Endodermal cell (in vitro differentiated cells): ENCODE measurements around the gene PPP1R9A. TPM values are rescaled to one million over a fixed set of nuclear protein-coding genes. Genes with fewer than 3 reads are reported as not detected.

Experiments
- DNase-seq: peaks from one replicate; pipeline ENCODE4 v3.0.0-alpha.2; 2017
- H3K27ac ChIP-seq: 2 replicates; pipeline ENCODE4 v1.5.1; 2013; ENCODE audit warnings: mild to moderate bottlenecking, low read depth, low read length, moderate library complexity
- H3K27me3 ChIP-seq: 2 replicates; pipeline ENCODE4 v1.6.1; 2013; ENCODE audit warnings: mild to moderate bottlenecking, low read length, moderate library complexity; ENCODE audit not compliant: insufficient read depth, control insufficient read depth, poor library complexity, severe bottlenecking
- H3K36me3 ChIP-seq: 2 replicates; pipeline ENCODE4 v1.7.0; 2013; ENCODE audit warnings: mild to moderate bottlenecking, low read length, moderate library complexity; ENCODE audit not compliant: control insufficient read depth, insufficient read depth
- H3K4me1 ChIP-seq: one replicate; pipeline ENCODE4 v1.7.0; 2013; ENCODE audit warnings: low read length; ENCODE audit not compliant: control insufficient read depth, insufficient read depth
- H3K4me3 ChIP-seq: 2 replicates; pipeline ENCODE4 v1.5.1; 2013; ENCODE audit warnings: mild to moderate bottlenecking, low read length, moderate library complexity
- H3K9ac ChIP-seq: 2 replicates; pipeline ENCODE4 v1.6.1; 2013; ENCODE audit warnings: mild to moderate bottlenecking, low read length, moderate library complexity; ENCODE audit not compliant: poor library complexity, severe bottlenecking; ENCODE audit errors: extremely low read depth
- H3K9me3 ChIP-seq: 2 replicates; pipeline ENCODE4 v1.6.1; 2013; ENCODE audit warnings: mild to moderate bottlenecking, low read length, moderate library complexity; ENCODE audit not compliant: control insufficient read depth
- H3K27ac Mint-ChIP-seq: 2 replicates; pipeline ENCODE4 v1.8.0; 2020; ENCODE audit warnings: mixed read lengths
- H3K27me3 Mint-ChIP-seq: 2 replicates; pipeline ENCODE4 v1.8.0; 2021; ENCODE audit warnings: mild to moderate bottlenecking, mixed read lengths; ENCODE audit not compliant: insufficient read depth
- H3K36me3 Mint-ChIP-seq: 2 replicates; pipeline ENCODE4 v1.8.0; 2020; ENCODE audit warnings: low read depth, mixed read lengths
- H3K4me1 Mint-ChIP-seq: 2 replicates; pipeline ENCODE4 v1.8.0; 2020; ENCODE audit warnings: mixed read lengths
- H3K4me3 Mint-ChIP-seq: 2 replicates; pipeline ENCODE4 v1.8.0; 2020; ENCODE audit warnings: mild to moderate bottlenecking, moderate library complexity, mixed read lengths
- H3K9me3 Mint-ChIP-seq: 2 replicates; pipeline ENCODE4 v1.8.0; 2020; ENCODE audit warnings: mild to moderate bottlenecking, mixed read lengths
- CTCF ChIP-seq: fragments of 200-600 bp; sonication (generic); conservative IDR thresholded peaks from 2 replicates; pipeline ENCODE4 v1.5.0; 2021; ENCODE audit warnings: antibody characterized with exemption, mild to moderate bottlenecking
- WGBS, 2 experiments: methylation state at CpG; one replicate each; pipeline versions ENCODE4 v1.1.5 to v1.1.7; 2013; ENCODE audit warnings: missing lambda C conversion rate in 2 of 2, mixed read lengths in 1 of 2; ENCODE audit not compliant: insufficient coverage in 1 of 2, insufficient read length in 1 of 2; 5-methylcytosine and 5-hydroxymethylcytosine counted together
- total RNA-seq, 2 donors: library from RNA; stranded (reverse); fragmentation: NEBNext Ultra II Directional in 1 of 2; extraction: Animal tissue kit (Norgen Biotek cat#: 25700) in 1 of 2; gene quantifications; 2 replicates in 1 of 2; 3 replicates in 1 of 2; pipeline ENCODE4 v1.2.1, GENCODE V29; 2021

The PPP1R9A gene
- total RNA-seq, 2 donors from 2014 or later = 38.7 to 39.4 TPM

- Histone ChIP-seq H3K36me3 (no peaks in the 10 kb centered on the region), H3K27ac (no peak overlapping the region), H3K9ac (no peak overlapping the region), H3K4me1 (no peaks in the 10 kb centered on the region), H3K27me3 (no peaks in the 10 kb centered on the region), H3K9me3 (no peaks in the 10 kb centered on the region), H3K4me3 (no peak overlapping the region)
- no peak for DNase-seq
- Mint-ChIP-seq H3K36me3 (no peaks in the 10 kb centered on the region), H3K4me1 (peaks cover 10% of the 10 kb centered on the region), H3K9me3 (no peaks in the 10 kb centered on the region), H3K27ac (no peak overlapping the region), H3K27me3 (no peaks in the 10 kb centered on the region), H3K4me3 (no peak overlapping the region)
- no peak for TF ChIP-seq CTCF
Observed at GRCh38 chr7:94996369-94996768, 89.0 kb downstream of the PPP1R9A start.

GRCh38 chr7:94997547-94997946 lies 90.2 kb downstream of the PPP1R9A start:
- 74% methylated on average over 2 of the region's 2 CpGs; no CpG with 5 or more reads in 1 of the 2 experiments for WGBS, 2 experiments

GRCh38 chr7:94998266-94999068 lies 91.1 kb downstream of the PPP1R9A start:
- H3K4me1 Mint-ChIP-seq = peaks cover 10% of the 10 kb centered on the region
- no peak overlapping the region for H3K27ac ChIP-seq
- no peak overlapping the region for H3K4me3 Mint-ChIP-seq
- H3K9me3 Mint-ChIP-seq = no peaks in the 10 kb centered on the region
- TF ChIP-seq CTCF = no peak
- H3K4me3 ChIP-seq = no peak overlapping the region
- no peaks in the 10 kb centered on the region for H3K36me3 Mint-ChIP-seq
- 90 to 95% methylated on average over 2 to 3 of the region's 3 CpGs for WGBS, 2 experiments
- no peak overlapping the region for H3K9ac ChIP-seq
- no peak for DNase-seq
- no peaks in the 10 kb centered on the region for H3K27me3 Mint-ChIP-seq
- H3K9me3 ChIP-seq = no peaks in the 10 kb centered on the region
- no peak overlapping the region for H3K27ac Mint-ChIP-seq
- no peaks in the 10 kb centered on the region for H3K4me1 ChIP-seq
- H3K36me3 ChIP-seq = no peaks in the 10 kb centered on the region
- H3K27me3 ChIP-seq = no peaks in the 10 kb centered on the region

More at GRCh38 chr7:94997547-94997946, 90.2 kb downstream of the PPP1R9A start:
- Histone ChIP-seq H3K9me3 (no peaks in the 10 kb centered on the region), H3K9ac (no peak overlapping the region), H3K4me1 (no peaks in the 10 kb centered on the region), H3K36me3 (no peaks in the 10 kb centered on the region), H3K27me3 (no peaks in the 10 kb centered on the region), H3K27ac (no peak overlapping the region), H3K4me3 (no peak overlapping the region)
- Mint-ChIP-seq H3K27me3 (no peaks in the 10 kb centered on the region), H3K36me3 (no peaks in the 10 kb centered on the region), H3K27ac (no peak overlapping the region), H3K4me1 (peaks cover 10% of the 10 kb centered on the region), H3K9me3 (no peaks in the 10 kb centered on the region), H3K4me3 (no peak overlapping the region)
- TF ChIP-seq CTCF = no peak
- DNase-seq = no peak
